Measurements from ENCODE around the gene TPCN1.
"Not testable (repeated sequence)": the region's sequence is repeated elsewhere in the genome, so short reads cannot be mapped to it uniquely, and the experiment has no call there.

The TPCN1 gene

GRCh38 chr12:113202300-113203075, 18.8 kb upstream of the TPCN1 start:
- TF ChIP-seq CTCF (IDR thresholded peaks at IDR 0.05; ENCODE audit: control insufficient read depth, extremely low read depth, insufficient read depth) = no peak
- H3K4me3 ChIP-seq (ENCODE audit: low read depth, low read length) = no peak overlapping the region

GRCh38 chr12:113203852-113204760, 17.2 kb upstream of the TPCN1 start:
- no peak for DNase-seq (ENCODE audit: low read depth)
- H3K4me3 ChIP-seq (ENCODE audit: low read depth, low read length) = no peak overlapping the region
- no peak for TF ChIP-seq CTCF (IDR thresholded peaks at IDR 0.05; ENCODE audit: control insufficient read depth, extremely low read depth, insufficient read depth)

More at GRCh38 chr12:113202300-113203075, 18.8 kb upstream of the TPCN1 start:
- DNase-seq (ENCODE audit: low read depth) = no peak

GRCh38 chr12:113204804-113205203, 16.5 kb upstream of the TPCN1 start:
- no peak for TF ChIP-seq CTCF (IDR thresholded peaks at IDR 0.05; ENCODE audit: control insufficient read depth, extremely low read depth, insufficient read depth)
- H3K4me3 ChIP-seq (ENCODE audit: low read depth, low read length) = no peak overlapping the region
- no peak for DNase-seq (ENCODE audit: low read depth)

- not testable (repeated sequence) for H3K4me3 ChIP-seq (ENCODE audit: low read depth, low read length); DNase-seq (ENCODE audit: low read depth)
Measured at GRCh38 chr12:113206802-113207201, 14.5 kb upstream of the TPCN1 start.

- no peak for DNase-seq (ENCODE audit: low read depth)
- no peak for TF ChIP-seq CTCF (IDR thresholded peaks at IDR 0.05; ENCODE audit: control insufficient read depth, extremely low read depth, insufficient read depth)
- no peak overlapping the region for H3K4me3 ChIP-seq (ENCODE audit: low read depth, low read length)
Measured at GRCh38 chr12:113207613-113208040, 13.6 kb upstream of the TPCN1 start.

GRCh38 chr12:113208041-113208934, 13.0 kb upstream of the TPCN1 start:
- no peak for TF ChIP-seq CTCF (IDR thresholded peaks at IDR 0.05; ENCODE audit: control insufficient read depth, extremely low read depth, insufficient read depth)
- H3K4me3 ChIP-seq (ENCODE audit: low read depth, low read length) = no peak overlapping the region
- DNase-seq (ENCODE audit: low read depth) = no peak

Measured in LNCaP clone FGC (cell line).